CD4-positive, alpha-beta T cell treated with Interleukin-15 for 1 hour (primary cell): ENCODE measurements around the gene RETN.

Source experiments
- DNase-seq: peaks from one replicate; pipeline ENCODE4 v3.0.0-alpha.2; 2020

RETN gene

GRCh38 chr19:7685546-7686445 is 16.9 kb downstream of the RETN start:
- DNase-seq, result no peak

- no peak for DNase-seq
These were observed 18.3 kb downstream of the RETN start for GRCh38 chr19:7687177-7687576.

DNA sequence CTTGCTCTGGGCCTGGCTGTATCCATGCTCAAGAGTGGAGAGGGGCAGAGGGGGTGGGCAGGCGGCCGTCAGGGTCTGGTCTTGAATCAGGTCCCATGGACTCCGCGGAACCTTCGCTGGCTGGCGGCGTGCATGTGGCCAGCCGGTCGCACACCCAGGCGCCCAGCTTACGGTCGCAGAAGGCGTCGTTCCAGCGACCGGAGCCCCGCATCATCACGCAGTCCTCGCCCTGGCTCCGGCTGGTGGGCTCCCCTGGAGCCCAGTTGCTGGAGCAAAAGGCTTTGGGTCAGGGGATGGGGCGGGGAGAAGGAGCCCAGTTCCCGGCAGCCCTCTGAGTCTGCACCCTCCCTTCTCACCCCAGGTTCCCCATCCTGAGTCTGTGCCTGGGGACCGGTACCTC is 20.3 kb downstream of the RETN start:
- no peak for DNase-seq

- DNase-seq, result peak; percentile 41
These were observed 22.0 kb downstream of the RETN start for GRCh38 chr19:7690779-7691258.

GRCh38 chr19:7691497-7691896 is 22.6 kb downstream of the RETN start:
- peak; percentile 34 for DNase-seq

- DNase-seq, result peak; percentile 65
These were observed 23.7 kb downstream of the RETN start for GRCh38 chr19:7692417-7693088.

DNA sequence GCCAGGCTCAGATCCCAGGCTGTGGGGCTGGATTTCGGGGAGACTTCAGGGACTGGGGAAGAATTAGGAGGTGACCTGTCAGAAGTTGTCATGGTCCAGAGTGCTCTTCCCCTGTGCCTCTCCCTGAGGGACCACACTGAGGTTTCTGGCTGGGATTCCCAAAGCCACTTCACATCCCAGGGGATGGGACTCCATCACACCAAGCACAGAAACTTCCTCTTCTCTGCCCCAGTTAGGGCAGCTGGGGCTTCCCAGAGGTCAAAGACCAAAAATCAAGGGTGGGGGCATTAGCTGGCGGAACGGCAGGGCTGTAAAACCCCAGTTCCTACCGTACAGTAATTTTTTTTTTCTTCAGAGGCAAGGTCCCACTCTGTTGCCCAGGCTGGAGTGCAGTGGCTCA is 25.6 kb downstream of the RETN start:
- peak; percentile 42 for DNase-seq

DNA sequence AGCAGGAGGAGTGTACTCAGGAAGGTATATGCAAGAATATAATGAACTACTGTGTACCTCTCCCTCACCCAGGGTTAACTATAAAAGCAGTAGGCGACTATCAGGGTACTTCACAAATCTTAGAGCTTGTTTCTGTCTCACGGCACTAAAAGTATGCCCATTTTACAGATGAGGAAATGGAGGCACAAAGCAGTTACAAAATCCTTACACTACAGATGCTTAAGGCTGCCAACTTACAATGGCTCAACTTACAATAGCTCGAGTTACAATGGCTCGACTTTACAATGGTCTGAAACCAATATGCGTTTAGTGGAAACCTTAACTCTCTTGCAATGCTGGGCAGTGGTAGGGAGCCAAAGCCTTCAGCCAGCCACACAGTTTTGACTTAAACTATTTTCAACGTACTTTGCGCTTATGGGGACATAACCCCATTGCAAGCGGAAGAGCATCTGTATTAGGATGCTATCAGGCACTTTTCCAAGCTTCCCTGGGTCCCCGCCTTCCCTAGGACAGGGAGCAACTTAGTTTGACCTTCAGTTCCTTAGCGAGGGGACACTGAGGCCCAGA is 29.0 kb downstream of the RETN start:
- DNase-seq, result no peak

DNA sequence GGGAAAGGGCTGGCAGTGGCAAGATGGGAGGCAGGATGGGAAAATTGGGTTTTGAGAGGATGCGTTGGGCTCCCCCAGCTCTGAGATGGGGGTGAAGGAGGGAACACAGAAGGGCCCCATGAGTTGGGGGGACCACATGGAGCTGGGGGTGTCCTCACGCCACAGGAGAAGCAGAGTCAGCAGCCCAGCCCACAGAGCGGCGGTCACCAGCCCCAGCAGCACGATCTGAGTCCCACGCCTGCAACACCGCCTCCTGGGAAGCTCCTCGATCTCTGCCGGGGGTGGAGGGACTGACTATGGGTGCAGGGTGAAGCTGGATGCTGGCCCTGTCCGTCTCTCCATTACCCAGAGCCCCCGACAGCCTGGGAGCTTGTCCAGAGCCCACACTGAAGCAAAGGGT is 29.7 kb downstream of the RETN start:
- no peak for DNase-seq

GRCh38 chr19:7699003-7699402 is 30.2 kb downstream of the RETN start:
- DNase-seq, result no peak

DNA sequence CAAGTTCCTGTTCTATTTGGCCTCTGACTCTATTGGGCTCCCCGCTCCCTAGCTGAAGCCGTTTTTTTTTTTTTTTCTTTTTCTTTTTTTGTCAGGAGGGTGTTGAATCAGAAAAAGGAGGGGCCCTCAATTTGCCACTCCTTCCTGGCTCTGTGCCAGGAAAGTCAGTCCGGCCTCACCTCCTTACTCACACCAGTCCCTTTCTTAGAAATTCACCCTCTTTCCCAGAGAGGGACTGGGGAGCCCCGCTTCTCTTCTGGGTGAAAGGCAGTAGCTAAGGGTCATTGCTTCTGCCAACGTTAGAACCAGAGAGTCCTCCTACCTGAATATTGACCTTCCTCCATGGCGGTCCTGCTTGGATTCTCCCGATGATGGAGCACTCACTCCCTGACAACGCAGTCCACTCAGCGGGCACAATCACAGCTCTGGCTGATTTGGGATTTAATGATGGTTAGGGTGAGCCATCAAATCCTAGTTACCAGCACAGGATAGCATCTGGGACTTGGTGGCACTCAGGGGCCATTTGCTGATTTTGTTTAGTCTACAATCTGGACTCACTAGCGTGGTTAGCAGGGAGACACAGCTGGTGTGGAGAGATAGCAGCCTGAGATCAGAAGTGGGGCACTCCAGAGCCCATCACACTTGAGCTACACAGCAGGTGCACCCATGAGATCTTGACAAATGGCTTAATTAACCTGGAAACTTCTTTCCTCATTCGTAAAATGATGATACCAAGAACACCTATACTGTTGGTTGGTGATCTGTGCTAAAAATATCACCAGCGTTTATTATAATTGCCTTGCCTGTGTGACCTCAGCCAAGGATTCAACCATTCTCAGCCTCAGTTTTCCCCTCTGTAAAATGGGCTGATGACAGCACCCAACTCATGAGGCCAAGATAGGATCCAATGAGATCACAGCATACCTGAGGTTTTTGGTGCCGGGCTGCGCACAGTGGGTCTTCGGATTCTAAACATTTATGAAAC is 30.9 kb downstream of the RETN start:
- no peak for DNase-seq

DNA sequence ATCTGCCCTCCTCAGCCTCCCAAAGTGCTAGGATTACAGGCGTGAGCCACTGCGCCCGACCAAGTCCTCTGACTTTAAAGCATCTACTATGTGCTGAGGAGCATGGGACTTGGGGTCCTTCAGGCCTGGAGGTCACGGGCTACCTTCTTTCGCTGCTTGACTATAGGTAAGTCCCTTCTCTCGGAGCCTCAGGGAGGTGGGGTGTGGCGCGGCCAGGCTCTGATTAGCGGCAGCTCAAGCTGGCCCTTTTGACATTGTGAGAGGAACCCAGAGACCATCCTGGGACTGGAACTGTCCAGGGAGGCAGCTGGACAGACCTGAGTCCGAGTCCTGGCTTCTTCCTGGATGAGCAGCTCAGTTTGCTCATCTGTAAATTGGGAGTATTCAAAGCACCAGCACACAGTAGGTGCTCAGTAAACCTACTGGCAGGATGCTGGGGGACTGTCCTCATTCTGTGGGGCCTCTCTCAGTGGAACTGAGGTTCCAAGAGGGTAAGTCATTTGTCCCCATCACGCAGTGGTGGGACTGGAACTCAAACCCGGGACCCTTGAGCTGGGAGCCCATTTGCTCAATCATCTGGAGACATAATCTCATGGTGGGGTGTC is 32.3 kb downstream of the RETN start:
- DNase-seq, result no peak

GRCh38 chr19:7701654-7702457 is 33.0 kb downstream of the RETN start, which contains the start of gene FCER2:
Gene FCER2, minus strand, starts transcription at chr19:7702131. Its CDS starts 2,371 bp downstream, at chr19:7699760.
- DNase-seq, result peak; percentile 70

- no peak for DNase-seq
These were observed 34.5 kb downstream of the RETN start for GRCh38 chr19:7703332-7703731.

GRCh38 chr19:7704280-7705060 is 35.6 kb downstream of the RETN start:
- no peak for DNase-seq

GRCh38 chr19:7705387-7706187 is 36.7 kb downstream of the RETN start:
- DNase-seq, result peak; percentile 87

DNA sequence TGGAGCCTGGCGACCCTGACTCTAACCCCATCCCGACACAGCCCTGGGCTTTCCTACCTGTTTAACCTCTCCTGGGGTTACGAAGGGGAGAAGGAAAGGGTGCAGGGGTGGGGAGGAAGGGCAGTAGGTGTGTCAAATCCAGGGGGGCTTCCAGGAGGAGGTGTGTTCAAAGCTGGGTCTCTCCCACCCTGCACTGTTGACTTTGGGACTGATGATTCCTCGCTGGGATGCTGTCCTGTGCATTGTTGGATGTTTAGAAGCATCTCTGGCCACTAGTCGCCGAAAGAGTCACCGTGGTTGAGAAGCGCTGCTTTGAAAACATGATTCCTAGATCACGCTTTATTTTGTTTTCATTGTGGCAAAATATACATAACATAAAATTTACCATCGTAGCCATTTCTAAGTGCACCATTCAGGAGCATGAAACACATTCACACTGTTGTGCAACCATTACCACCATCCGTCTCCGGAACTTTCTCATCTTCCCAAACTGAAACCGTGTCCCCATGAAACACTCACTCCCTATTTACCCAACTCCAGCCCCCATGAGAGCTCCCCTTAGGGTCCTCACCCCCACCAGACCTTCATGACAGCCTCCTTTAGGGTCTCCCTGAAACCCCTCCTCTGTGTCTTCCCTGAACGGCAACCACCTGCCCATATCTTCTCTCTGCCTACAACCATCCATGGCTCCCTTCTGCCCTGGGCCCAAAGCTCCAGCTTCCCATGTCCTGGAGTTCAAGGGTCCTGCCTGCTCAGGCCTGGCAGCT is 37.5 kb downstream of the RETN start:
- DNase-seq, result no peak

DNA sequence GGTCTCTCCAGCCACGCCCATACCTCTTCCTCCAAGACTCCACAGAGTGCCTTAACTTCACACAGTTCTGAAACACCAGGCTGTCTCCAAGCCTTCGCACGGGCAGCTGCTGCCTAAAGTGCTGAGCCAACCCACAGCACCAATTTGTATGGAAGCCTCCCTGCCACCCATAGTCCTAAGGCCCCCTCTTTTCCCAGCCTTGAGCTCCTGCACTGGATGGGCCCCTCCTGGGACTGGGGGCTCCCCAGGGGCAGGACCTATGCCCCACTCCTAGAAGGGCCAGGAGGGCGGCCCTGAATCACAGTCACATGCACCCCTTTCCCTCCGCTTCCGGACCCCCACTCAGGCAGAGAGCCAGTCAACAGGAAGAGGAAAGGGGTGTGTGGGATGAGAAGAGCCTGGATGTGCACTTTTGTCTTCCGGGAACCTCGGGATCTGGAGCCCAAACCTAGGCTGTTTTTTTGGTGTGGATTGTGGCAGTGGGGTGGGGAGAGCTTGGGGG is 38.2 kb downstream of the RETN start:
- no peak for DNase-seq
